GM19328 (cell line): ENCODE measurements around the gene TECR.
"Not testable (repeated sequence)": the region's sequence is repeated elsewhere in the genome, so short reads cannot be mapped to it uniquely, and the experiment has no call there.

Experiments used
- ATAC-seq: cut with Tn5 transposase; IDR thresholded peaks from one replicate; pipeline ENCODE4 v1.9.1; 2021; ENCODE audit warnings: mild to moderate bottlenecking, moderate library complexity; ENCODE audit not compliant: unreplicated experiment

Gene TECR

DNA sequence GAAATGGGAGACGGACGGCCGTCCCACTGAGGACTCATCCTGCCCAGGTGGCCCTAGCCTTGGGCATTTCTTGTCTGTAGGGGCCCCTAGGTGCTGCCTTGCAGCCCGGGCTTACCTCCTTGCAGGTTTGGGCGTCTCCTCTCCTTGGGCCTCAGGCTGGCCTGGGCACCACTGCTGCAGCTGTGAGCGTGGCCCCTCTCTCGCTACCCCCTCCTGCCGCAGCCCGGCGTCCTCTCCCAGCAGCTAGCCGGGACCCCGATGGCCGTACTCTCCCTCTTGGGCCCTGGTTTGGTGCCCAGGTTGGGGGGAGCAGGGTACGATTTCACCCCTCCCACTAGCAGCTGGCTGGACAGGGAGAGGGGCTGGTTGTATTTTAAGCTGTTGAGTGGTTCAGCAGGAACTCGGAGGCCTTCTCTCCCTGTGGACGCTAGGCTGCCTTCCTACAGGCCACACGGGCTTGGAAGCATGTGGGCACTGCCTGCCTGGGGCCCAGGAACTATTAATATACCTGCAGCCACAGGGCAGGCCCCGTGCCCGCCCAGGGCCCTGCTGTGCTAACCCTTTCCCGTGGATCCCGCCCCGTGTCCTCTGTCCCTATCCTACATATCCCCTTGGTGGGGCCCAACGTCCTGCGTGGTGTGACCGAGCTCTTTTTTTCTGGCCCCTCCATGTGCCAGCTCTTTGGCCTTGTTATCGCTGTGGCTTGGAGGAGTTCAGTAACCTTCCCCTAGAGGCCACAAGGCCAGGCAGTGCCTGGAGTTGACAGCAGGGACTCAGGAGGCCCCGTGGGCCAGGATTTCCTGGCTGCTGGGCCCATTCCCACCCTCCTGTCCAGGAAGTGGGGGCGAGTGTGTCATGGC lies 30.8 kb downstream of the TECR start:
- no peak for ATAC-seq

GRCh38 chr19:14560776-14561108 lies 31.3 kb downstream of the TECR start:
- no peak for ATAC-seq

DNA sequence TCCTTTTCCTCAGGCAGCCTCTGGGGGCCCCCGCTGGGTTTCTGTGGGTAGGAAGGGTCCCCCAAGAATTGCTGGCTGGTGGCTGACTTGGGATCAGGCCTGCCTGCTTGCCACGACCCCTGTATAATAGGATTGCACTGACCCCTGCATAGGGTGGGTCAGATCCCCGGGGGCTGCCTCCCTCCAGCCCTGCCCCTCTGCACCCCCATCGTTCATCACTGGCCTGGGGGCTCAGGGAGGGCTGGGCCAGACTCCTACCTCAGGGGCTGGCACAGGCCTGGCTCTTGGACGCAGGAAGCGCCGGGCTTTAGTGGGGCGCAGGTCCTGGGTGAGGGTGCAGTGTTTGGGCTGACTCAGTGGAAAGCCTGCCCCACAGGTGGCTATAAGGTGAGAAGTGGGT lies 31.9 kb downstream of the TECR start:
- ATAC-seq = no peak

DNA sequence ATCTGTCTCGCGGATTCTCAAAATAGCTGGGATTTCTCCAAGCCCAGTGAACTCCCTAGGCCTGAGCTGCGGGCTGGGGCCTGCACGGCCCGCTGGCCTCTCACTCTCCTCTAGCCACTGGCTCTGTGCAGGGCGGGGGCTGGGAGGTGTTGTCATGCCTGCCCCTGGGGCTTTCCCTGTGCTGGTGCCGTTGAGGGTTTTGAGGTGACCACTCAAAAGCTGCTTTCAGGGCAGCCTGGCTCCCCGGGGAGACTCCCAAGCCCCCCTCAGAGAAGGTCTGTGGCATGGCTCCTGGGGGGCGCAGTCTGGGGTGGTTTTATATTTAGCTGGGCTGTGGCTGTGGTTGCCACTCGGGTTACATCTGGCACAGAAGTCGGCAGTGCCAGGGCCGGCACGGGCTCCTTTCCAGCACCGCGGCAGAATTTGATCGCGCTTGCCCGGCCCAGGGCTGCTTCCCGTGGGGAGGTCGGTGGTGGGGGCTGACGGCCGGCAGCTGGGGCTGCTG lies 32.5 kb downstream of the TECR start:
- ATAC-seq = no peak

- ATAC-seq = no peak
Measured at GRCh38 chr19:14562660-14563589, 33.5 kb downstream of the TECR start.

DNA sequence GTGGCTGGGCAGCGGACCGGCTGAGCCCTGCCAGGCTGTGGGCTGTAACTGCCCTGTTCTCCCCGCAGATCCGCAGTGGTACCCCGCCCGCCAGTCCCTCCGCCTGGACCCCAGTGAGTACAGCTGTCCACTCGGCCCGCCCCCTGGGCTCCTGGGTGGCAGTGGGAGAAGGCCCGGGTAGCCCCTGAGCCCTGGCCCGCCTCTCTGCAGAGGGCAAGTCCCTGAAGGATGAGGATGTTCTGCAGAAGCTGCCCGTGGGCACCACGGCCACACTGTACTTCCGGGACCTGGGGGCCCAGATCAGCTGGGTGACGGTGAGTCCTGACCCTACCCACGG lies 34.2 kb downstream of the TECR start:
- no peak for ATAC-seq

- ATAC-seq = no peak
Measured at GRCh38 chr19:14563989-14564651, 34.7 kb downstream of the TECR start.

- ATAC-seq = not testable (repeated sequence)
Measured at GRCh38 chr19:14564652-14565297, 35.4 kb downstream of the TECR start.

DNA sequence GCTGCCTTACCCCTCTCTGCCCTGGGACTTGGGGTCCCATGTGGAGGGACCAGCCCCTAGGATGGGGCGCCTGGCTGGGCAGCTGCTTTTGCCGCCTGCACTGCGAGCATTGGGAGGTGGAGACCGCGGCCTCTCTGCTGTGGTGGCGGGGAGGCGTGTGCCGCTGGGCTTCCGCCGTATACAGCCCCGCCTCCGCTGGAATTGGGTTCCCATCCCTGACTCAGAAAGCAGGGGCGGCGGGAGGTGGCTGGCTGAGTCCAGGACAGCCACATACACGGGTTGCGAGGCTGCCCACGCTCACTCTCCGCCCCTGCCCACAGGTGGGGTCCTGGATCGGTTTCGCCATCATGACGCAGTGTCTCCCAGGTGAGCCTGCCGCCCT lies 35.9 kb downstream of the TECR start:
- no peak for ATAC-seq

GRCh38 chr19:14565765-14566711 lies 36.6 kb downstream of the TECR start:
- no peak for ATAC-seq

- ATAC-seq = no peak
Measured at GRCh38 chr19:14566712-14567077, 37.3 kb downstream of the TECR start.

- ATAC-seq = no peak
Measured at GRCh38 chr19:14567079-14567478, 37.7 kb downstream of the TECR start.

- no peak for ATAC-seq
Measured at GRCh38 chr19:14570864-14571527, 41.6 kb downstream of the TECR start.

- peak; percentile 83 for ATAC-seq
Measured at GRCh38 chr19:14571695-14572490, 42.5 kb downstream of the TECR start, which contains the start of gene NDUFB7. Gene NDUFB7, minus strand, starts transcription at chr19:14572066. Its CDS starts 66 bp downstream, at chr19:14572000.

DNA sequence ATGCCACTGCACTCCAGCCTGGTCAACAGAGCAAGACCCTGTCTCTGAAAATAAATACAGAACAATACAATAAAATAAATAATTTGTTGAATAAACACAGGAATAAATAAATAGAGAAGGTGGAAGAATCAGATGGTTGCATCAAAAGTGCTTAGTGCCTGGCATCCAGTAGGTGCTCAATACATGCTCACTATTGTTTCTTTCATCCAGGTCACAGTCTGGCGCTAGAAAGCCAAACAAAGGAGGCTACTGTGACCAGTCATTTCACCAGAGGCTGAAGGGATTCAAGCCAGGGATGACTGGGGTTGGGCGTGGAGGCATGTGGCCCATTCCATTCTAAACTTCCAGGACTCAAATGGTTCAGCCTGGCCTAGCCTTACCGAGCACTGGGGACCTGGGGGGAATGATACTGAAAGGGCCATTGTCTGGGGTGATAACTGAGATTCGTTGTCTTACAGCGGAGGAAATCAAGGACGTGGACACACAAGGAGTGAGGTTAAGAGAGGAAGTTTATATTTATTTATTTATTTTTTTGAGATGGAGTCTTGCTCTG lies 46.1 kb downstream of the TECR start:
- ATAC-seq = no peak

DNA sequence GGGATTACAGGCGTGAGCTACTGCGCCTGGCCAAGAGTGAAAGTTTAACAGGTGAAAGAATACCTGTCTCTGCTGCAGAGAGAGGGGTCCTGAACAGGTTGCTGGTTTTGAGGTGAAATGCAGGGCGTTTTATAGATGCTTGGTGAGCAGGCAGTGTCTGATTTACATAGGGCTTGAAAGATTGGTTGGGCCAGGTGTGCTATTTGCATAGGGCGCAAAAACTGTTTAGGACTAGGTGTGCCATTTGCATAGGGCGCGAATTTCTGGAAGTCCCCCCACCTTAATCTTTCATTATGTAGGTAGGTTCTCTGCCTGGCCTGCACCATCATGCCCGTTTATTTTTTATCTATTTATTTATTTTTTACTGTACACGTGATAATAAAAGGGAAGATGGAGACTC lies 47.0 kb downstream of the TECR start:
- no peak for ATAC-seq

DNA sequence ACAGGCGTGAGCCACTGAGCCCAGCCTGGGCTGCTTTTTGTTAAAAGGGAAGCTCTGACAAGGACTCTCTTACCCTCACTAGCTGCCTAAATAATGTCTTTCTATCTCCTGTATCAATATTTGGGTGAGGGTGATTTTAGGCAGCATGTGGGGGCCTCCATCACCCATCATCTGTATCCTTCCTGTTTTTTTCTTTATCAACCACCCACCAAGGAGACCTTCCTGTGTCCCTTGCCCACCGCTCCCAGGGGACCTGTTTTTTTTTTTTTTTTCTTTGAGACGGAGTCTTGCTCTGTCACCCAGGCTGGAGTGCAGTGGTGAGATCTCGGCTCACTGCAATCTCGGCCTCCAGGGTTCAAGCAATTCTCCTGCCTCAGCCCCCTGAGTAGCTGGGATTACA lies 47.9 kb downstream of the TECR start:
- no peak for ATAC-seq

DNA sequence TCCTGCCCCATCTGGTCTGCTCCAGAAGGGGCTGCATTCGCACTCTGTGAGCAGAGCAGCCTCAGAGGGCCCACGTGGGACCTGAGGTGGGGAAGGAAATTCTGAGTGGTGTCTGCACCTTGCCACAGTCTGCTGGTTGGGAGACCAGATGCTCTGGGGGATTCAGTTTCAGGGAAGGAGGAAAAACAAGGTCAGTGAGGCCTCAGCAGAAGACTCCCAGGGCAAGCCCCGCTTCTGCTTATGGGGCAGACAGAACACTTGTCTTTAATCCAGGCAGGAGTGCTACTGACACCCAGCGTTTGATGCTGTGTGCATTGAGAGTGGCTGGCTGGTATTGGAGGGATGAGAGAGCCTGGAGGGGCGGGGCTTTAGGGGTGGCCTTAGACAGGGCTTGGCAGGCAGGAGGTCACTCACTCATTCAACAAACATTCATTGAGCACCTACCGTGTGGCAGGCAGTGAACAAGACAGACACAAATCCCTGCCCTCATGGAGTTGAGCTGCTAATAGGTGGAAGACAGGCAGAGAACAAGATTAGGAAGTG lies 48.6 kb downstream of the TECR start:
- no peak for ATAC-seq
